ENCODE measurements around the gene PLXNA4.

PLXNA4 gene

DNA sequence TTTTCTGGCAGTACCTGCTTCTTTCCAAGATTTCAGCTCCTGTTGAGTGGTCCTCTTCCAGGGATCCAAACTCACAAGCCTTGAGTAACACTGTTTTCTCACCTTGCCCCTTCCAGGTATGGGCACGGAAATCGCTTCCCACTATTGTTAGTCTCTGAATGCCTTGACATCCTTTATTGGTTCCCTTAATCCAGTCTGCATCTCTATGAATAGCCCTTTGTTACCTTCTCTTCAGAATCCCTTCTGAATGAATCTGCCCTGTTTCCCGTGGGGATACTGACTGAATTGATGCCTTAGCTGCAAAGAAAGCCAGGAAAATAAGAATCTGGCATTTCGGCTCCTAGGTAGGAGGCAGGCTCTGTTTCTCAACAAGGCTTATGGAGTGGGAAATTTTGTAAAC, 467.7 kb downstream of the PLXNA4 start:
- no peak for DNase-seq (ENCODE audit: extremely low read depth in 1 of 2, low read depth in 1 of 2)

DNA sequence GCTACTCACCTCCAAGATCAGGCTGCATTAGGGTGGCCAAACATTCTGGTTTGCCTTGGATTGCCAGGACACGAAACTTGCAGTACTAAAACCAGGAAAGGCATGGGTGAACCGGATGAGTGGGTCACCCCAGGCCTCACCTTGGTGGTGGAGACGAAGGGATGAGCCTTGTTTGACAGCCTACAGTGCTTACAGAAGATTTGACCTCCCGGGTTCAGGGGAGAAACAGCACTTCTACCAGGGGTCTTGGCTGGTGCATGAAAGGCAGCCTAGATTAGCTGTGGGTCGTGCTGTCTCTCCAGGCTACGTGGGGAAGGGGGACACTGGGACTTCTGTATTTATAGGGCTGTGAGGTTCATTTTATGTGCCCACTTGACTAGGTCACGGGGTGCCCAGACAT, 469.8 kb downstream of the PLXNA4 start:
- no peak for DNase-seq (ENCODE audit: extremely low read depth in 1 of 2, low read depth in 1 of 2)

DNA sequence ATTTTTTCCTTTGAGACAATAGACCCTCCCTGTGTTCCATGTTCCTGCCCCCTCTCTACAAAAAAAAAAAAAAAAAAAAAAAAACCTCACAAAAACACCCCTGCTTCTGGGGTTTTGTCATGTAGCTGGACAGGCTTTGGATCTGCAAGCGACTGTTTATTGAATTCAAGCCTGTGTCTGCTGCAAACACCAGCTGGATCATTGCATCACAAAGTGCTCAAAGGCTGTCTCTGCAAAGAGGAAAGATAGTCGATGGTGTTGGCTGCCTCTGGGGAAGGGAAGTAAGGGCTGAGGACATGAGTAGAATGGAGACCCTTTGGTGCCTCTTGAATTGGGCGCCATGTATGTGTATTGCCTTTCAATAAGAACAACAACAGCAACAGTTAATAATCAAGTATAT, 471.2 kb downstream of the PLXNA4 start:
- no peak for DNase-seq (ENCODE audit: extremely low read depth in 1 of 2, low read depth in 1 of 2)

DNA sequence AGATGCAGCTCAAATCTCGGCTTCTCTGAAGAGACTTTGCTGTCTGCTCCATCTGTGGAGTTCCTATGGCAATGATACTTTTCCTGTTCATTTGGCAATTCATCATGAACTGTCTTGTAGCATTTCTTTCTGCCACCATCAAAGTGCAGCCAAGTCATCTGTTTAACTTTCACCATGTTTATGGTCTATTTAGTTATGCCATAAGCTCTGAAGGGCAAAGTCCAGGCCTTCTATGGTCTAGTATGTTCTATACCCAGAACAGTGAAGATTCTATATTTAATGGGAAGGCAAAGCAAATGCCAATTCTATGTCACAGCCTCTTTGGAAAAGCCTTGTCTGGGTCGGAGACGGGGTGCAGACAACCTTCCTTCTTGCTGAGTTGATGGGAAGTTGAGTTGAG, 472.6 kb downstream of the PLXNA4 start:
- DNase-seq (ENCODE audit: extremely low read depth in 1 of 2, low read depth in 1 of 2) = no peak

DNA sequence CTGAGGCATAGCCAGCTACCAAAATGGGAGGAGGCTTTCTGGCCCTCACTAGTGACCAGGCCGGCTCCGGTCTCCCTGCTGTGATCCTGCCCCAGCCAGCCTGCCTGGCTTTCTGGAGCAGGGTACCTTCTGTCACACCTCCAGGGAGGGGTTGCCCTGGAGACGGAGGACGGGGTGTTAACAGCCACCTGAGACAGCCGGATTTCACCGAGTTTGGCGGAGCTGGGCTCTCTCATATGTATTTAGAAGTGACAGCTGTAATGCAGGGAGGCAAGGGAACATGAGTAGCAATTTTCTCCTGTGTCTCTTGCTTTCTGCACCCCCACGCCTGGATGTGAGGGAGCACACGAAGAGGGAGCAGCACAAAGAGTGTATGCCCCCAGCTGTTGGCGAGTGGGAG, 473.3 kb downstream of the PLXNA4 start:
- no peak for DNase-seq (ENCODE audit: extremely low read depth in 1 of 2, low read depth in 1 of 2)

DNA sequence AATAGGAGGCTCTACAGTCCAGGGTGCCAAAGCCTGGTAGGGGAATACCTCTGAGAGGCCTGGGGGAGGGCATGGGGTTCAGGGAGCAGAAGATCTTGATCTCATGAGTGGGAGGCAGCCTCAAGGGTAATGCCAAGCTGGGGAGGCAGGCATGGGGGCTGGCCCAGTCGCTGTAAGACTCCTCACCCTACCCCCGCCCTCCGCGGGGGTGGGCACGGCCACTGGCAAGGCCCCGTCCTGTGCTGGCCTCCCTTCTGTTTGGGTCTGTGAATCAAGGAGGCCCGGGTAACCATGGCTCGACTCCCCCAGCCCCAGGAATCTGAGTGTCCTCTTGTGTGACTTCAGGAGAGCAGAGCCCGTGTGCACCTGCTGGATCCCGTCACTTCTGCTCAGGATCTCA, 473.9 kb downstream of the PLXNA4 start:
- DNase-seq (ENCODE audit: extremely low read depth in 1 of 2, low read depth in 1 of 2) = no peak

DNA sequence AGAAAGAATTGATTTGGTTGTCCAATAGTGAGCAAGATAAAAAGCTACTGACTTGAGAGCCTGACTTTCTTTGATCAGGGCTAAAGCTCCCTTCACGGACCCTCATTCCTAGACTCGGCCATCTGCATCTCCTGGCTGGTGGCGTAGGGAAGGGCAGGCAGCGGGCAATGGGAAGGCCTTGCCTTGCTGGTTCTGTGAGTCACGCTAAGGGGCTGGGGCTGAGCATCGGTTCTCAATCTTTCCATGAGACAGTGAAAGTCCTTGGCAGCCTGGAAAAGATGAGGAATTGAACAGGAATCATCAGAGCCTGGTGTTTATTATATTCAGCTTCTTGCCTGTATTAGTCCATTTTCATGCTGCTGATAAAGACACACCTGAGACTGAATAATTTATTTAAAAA, 475.3 kb downstream of the PLXNA4 start:
- DNase-seq (ENCODE audit: extremely low read depth in 1 of 2, low read depth in 1 of 2) = no peak

DNA sequence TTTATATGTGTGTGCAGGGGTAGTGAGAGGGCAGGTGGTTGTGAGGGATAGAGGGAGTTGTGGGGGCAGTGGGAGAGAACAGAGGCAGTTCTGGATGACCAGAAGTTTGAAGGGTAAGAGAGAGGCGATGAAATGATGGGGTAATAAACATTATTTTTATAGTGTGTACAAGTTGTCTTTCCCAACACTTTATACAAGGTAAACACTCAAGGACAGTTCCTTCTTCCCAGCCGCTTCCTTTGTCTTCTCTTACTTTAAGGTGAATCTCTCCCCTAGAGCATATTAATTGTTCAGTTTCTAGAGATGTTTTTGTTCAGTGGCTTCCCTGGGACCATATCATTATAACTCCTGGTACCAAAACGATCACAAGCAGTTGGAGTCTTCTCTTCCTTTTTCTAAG, 475.8 kb downstream of the PLXNA4 start:
- no peak for DNase-seq (ENCODE audit: extremely low read depth in 1 of 2, low read depth in 1 of 2)

DNA sequence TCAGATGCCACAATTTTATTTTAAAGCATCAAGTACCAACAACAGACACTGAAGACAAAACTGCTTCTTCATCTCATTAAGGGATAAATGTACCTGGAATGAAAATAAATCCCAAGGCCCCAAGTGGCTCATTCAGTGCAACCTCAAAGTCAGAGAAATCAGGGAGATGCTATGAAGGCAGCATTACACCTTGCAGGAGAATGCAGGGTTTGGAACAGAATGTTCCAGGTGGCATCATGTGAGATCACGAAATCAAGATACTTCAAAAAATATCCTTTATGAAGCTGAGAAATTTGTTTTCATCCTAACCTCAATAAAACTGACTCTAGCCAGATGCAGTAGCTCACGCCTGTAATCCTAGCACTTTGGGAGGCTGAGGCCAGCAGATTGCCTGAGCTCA, 477.1 kb downstream of the PLXNA4 start:
- no peak for DNase-seq (ENCODE audit: extremely low read depth in 1 of 2, low read depth in 1 of 2)

DNA sequence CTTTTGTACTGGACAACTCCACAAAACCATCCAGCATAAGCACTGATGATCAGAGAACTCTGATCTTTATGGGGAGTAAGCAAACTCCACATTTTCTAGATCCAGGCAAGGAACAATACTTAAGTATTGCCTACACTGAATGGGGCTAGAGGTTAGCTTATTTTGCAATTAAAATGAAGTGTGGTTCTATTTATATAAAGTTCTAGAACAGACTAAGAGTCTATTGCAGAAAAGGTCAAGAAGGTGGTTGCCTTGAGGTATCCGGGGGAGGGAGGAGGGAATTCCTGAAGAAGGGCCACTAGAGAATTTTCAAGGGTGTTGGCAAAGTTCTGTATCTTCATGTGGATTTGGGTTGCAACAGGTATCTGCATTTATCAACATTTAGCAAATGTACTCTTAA, 477.9 kb downstream of the PLXNA4 start:
- no peak for DNase-seq (ENCODE audit: extremely low read depth in 1 of 2, low read depth in 1 of 2)

DNA sequence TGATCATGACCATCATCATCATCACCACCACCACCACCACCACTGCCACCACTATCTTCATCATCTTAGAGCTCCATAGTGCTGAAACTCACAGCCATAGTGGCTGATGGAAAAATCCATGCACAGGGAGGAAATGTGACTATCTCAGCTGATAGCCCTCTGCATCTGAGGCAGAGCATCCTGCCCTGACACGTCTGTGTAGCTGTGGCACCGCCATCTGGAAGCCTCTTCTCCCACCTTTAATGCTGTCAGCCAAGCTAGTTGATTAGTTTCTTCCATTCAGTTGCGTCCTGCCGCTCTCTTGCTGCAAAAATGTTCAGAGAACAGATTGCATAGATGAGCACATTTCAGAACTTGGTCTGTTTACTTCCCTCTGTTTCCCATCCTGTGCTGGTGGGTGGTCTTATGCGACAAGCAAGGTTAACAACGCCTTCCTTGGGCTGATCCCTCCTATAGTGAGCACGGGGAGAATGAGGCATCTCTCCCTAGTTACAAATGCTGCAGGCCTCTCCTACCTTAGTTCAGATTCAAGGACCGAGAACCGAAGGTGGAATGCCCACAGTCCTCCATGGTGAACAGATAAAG, 478.6 kb downstream of the PLXNA4 start:
- no peak for DNase-seq (ENCODE audit: extremely low read depth in 1 of 2, low read depth in 1 of 2)

DNA sequence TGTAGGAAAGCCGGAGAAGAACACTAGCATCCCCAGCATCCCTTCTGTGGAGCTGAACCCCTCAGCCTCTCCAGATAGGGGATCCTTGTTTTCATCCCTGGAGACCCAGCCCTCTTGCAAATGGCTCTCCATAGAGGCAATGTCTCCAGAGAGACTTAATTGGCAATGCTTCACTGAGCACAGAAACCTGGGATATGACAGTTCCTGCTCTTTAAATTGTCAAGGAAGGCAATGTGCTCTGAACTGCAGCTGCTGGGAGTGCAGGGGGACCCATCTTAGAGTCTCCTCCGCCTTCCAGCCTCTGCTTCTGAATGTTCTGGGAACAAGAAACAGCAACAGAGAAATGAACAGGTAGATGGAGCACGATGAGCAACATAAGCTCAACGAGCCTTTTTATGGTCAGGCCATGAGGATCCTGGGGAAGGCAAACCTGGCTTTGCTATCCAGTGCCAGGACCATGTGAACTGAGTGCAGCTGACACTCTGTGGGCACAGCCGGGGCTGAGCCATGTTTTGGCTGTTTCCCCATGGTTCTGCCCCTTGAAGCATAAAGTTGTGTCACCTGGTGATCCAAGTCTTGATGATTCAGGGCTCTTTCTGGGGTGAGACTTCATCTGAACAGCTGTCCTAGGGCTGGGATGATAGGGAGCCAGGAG, 481.0 kb downstream of the PLXNA4 start:
- no peak for DNase-seq (ENCODE audit: extremely low read depth in 1 of 2, low read depth in 1 of 2)

DNA sequence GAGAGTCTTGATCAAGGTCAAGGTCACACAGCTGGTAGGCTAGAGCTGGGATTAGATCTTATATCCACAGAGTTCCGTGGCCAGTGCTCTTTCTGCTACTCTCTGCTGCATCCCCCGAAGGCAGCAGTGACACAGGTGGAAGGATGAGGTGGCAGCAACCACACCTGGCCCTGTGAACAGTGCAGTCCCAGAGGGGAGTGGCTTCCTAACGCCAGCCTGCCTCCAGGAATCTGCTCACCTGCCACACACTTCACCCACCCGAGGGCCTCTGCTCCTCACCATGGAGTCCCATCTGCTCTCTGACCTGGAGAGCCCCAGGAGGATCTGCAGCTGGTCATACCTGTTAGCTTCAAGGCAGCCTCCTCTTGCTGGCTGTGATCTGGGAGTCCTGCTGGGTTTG, 484.2 kb downstream of the PLXNA4 start:
- DNase-seq (ENCODE audit: extremely low read depth in 1 of 2, low read depth in 1 of 2) = no peak

DNA sequence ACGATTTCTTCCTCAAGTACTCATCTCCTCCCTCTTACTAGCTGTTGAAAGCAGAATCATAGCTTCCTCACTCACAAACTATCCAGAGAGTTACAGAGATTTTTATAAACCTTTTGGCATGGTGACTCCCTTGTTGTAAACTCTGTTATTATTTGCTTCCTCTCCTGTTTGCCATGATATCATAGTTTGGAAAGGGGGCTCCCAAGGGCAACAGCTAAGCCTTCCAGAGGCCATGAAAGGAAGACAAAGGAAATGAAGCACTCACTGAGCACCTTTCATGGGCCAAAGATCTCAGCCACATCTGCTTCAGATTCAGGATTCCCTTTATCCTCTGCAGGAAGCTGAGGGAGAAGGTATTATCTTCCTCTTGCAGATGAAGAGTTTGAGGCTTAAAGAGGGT, 484.6 kb downstream of the PLXNA4 start:
- no peak for DNase-seq (ENCODE audit: extremely low read depth in 1 of 2, low read depth in 1 of 2)

DNA sequence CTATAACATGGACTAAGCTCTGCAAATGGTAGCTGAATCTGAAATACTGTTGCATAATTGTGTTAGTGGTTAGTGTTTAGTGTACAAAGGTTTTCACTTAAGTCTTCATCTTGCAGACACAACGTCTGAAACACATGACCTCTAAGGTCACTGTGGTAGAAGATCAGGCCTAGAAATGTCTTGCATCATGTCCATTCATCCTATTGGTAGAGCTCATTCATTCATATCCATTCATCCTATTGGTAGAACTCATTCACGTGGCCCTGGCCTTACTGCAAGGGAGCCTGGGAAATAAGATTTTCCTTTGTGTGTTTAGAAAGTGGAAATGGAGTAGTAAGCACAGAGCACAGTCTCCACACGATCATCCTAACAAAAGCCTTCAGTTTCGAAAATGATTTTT, 485.8 kb downstream of the PLXNA4 start:
- no peak for DNase-seq (ENCODE audit: extremely low read depth in 1 of 2, low read depth in 1 of 2)

DNA sequence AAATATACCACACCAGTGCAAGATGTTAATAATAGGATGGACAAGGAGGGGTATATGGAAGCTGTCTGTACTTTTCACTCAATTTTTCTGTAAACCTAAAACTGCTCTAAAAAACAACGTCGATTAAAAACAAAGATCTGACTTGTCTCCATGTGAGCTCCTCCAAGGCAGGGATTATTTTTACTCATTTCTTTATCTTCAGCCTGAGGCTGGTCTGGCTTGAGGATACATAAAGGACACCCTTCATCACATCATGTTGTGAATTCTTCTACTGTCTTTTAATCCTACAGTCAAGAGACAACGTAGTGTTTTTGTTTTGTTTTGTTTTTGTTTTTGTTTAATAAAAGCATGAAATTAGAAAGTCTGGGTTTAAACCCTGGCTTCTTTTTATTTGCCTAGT, 486.9 kb downstream of the PLXNA4 start:
- no peak for DNase-seq (ENCODE audit: extremely low read depth in 1 of 2, low read depth in 1 of 2)

DNA sequence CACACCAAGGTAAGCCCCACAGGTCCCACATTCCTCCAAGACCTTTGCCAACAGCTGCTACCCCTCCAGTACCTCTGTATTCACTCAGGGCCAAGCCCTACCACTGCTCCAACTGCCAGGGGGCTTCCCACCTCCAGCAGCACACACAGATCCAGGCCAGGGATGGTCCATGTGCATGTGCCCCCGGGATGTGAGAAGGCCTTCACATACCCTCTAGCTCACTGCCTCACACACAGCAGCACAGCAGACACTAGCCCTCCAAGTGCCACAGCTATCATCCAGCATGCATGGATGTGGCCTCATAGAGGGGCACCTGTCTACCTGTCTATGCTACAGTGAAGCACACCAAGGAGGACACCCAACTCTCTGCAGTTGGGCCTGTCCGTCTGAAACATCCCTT, 488.8 kb downstream of the PLXNA4 start:
- DNase-seq (ENCODE audit: extremely low read depth in 1 of 2, low read depth in 1 of 2) = no peak

DNA sequence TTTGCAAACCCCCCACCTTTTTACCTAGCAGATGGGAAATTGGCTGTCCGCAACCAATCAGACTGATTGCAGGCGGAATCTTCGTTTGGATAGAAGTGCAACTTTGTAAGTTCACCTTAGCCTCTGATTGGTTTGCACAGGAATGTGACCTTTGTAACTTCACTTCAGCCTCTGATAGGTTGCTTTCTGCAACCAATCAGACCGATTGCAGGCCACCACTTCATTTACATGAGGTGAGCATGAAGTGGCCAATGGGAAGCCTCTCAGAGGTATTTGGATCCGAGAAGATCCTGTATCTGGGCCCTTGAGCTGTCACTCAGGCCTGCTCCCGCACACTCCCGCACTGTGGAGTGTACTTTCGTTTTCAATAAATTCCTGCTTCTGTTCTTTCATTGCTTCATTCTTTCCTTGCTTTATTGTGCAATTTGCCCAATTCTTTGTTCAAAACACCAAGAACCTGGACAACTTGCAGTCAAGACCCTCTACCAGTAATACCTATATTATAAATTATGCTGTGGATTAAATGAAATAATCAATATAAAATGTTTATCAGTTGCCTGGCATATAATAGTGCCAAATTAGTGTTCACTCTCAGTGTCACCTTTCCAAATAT, 491.4 kb downstream of the PLXNA4 start:
- DNase-seq (ENCODE audit: extremely low read depth in 1 of 2, low read depth in 1 of 2) = no peak

DNA sequence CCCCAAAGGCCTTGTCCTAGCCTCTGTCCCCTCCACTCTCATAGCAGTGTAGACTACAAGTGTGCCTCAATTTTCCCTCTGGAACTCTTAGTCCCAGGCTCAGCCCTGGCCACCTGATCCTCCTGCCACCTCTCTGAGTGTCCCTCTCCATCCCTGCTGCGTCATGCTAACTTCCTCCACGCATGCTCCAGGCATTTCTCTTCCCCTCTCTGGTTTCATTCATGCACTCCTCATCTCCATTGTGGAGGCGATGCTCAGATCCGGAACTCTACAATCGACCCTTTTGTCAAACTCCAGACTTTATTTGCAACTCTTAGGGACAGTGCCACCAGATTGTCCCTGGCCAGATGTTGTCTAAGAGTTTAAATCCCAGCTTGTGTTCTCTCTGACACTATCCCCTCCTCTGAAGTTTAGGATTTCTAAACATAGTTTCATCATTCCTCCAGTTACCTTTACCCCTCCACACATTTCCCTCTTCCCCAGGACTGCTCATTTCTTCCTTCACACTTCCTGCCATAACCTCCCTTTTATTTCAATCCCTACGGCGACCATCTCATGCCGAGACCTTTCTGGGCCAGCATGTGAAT, 492.6 kb downstream of the PLXNA4 start:
- no peak for DNase-seq (ENCODE audit: extremely low read depth in 1 of 2, low read depth in 1 of 2)

DNA sequence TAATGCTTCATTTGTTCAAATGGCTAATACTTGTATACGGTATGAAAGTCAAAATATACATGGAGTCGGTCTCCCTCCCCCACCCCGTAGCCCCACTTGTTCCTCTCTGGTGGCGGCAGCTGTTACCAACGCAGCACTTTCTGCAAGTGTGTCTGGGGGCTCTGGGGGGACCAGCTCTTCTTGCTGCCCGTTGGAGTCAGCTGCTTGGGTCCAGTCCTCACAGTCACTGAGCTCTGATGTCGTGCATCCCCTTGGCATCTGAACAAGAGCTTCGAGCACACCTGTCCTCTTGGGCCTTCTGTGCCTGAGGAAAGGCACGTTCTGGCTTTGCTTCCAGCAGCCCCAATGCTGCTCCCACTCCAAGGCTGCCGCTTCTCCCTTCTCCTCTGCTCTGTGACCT, 493.1 kb downstream of the PLXNA4 start:
- no peak for DNase-seq (ENCODE audit: extremely low read depth in 1 of 2, low read depth in 1 of 2)

DNA sequence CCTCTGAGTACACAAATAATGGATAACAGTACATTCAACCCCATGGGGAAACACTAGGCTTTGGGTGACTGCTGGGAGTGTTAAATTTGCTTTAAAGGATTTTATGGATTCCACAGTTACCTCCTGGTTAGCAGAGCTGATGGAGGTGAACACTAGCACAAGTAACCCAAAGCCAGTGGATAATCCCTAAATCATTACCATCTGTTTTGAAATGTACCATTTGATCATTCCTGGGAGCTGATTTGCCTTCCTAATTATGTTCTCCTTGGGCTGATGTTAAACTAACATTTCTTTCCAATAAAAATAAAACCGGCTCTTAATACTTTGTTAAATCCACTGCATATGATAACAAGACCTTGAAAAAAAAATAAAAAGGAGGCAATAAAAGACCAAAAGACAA, 493.9 kb downstream of the PLXNA4 start:
- no peak for DNase-seq (ENCODE audit: extremely low read depth in 1 of 2, low read depth in 1 of 2)

DNA sequence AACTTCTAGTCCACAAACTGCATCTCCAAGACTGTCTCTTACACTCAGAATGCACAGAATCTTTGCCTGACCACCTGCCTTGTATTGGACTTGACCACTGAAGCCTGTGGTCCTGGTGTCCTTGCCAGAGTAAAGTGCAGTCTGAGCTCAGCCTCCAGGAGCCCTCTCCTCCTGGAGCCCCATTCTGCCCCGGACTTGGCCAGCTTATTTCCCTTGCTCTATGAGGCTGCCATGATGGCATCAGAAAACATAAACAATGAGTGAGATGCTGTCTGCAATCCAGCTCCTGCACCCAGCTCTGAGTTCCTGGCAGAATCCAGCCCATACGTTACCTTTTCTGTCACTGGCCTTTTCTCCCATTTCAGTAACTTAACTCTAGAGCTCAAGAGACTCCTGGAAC, 494.6 kb downstream of the PLXNA4 start:
- DNase-seq (ENCODE audit: extremely low read depth in 1 of 2, low read depth in 1 of 2) = no peak

Measured in stimulated activated CD8-positive, alpha-beta memory T cell treated with anti-CD3 and anti-CD28 coated beads, Interleukin-7, amount 100 ng/mL, for 48 hours (primary cell).